ENCODE data around the gene TSHZ1.

GRCh38 chr18:75257605-75258004 lies 47.0 kb downstream of the TSHZ1 start:
- TF ChIP-seq GATA2 (CRISPR knock-in tag; IDR thresholded peaks at IDR 0.05) = no peak
- TF ChIP-seq JUND (IDR thresholded peaks at IDR 0.05) = no peak
- no peak for TF ChIP-seq CTCF (IDR thresholded peaks at IDR 0.05)
- TF ChIP-seq EP300 (IDR thresholded peaks at IDR 0.05; ENCODE audit: borderline replicate concordance in 1 of 2, low read depth in 1 of 2, low read length in 1 of 2) = no peak
- no peak for TF ChIP-seq YY1 (IDR thresholded peaks at IDR 0.05; ENCODE audit: low read depth)
- no peak for TF ChIP-seq PBX3 (IDR thresholded peaks at IDR 0.05)
- no peak for TF ChIP-seq POLR2AphosphoS5 (IDR thresholded peaks at IDR 0.05; ENCODE audit: low read depth, low read length)
- TF ChIP-seq TAF1 (IDR thresholded peaks at IDR 0.05; ENCODE audit: borderline replicate concordance, low read depth, low read length) = no peak
- no peak for TF ChIP-seq SMC3 (IDR thresholded peaks at IDR 0.05; ENCODE audit: low read depth, low read length)
- no peak for TF ChIP-seq SIN3A (IDR thresholded peaks at IDR 0.05; ENCODE audit: borderline replicate concordance, low read depth, low read length)
- TF ChIP-seq EZH2phosphoT487 (IDR thresholded peaks at IDR 0.05; ENCODE audit: borderline replicate concordance, low read depth) = no peak

All from SK-N-SH (cell line).